OCI-LY3 (cell line): ENCODE measurements around the gene NUP93.

Experiments used
- H2AFZ ChIP-seq: fragments of 200-600, 300-600 bp; shearing (Covaris generic); 2 replicates; pipeline ENCODE4 v1.6.0; 2014; ENCODE audit warnings: antibody characterized with exemption, low read depth, low read length
- H3K27ac ChIP-seq: fragments of 200-600, 300-600 bp; sonication (generic); 2 replicates; pipeline ENCODE4 v1.5.1; 2014; ENCODE audit warnings: mild to moderate bottlenecking, low read length, moderate library complexity, mixed read lengths
- H3K27me3 ChIP-seq: fragments of 200-600, 300-600 bp; sonication (generic); 2 replicates; pipeline ENCODE4 v1.6.1; 2014; ENCODE audit warnings: low read depth, low read length, mixed read lengths
- H3K36me3 ChIP-seq: fragments of 200-600, 300-600 bp; sonication (generic); replicated peaks from 2 replicates; pipeline ENCODE3; 2014; ENCODE audit warnings: low read depth, low read length, mixed read lengths
- H3K4me1 ChIP-seq: fragments of 300-600, 200-600 bp; sonication (generic); 2 replicates; pipeline ENCODE4 v1.6.1; 2014; ENCODE audit warnings: low read length, mixed read lengths
- H3K4me2 ChIP-seq: fragments of 200-600, 300-600 bp; sonication (generic); 2 replicates; pipeline ENCODE4 v1.6.1; 2014; ENCODE audit warnings: low read length, mixed read lengths
- H3K4me3 ChIP-seq: fragments of 300-600, 200-600 bp; sonication (generic); 2 replicates; pipeline ENCODE4 v1.5.1; 2014; ENCODE audit warnings: antibody characterized with exemption, mild to moderate bottlenecking, low read length, moderate library complexity
- H3K79me2 ChIP-seq: fragments of 300-600, 200-600 bp; shearing (Covaris generic); 2 replicates; pipeline ENCODE4 v1.6.1; 2014; ENCODE audit warnings: mild to moderate bottlenecking, low read length, mixed read lengths
- H3K9ac ChIP-seq: fragments of 300-600, 200-600 bp; shearing (Covaris generic); 2 replicates; pipeline ENCODE4 v1.6.0; 2014; ENCODE audit warnings: mild to moderate bottlenecking, low read length, moderate library complexity
- H3K9me3 ChIP-seq: fragments of 200-600, 300-600 bp; shearing (Covaris generic); 2 replicates; pipeline ENCODE4 v1.6.1; 2014; ENCODE audit warnings: low read length, mixed read lengths; ENCODE audit not compliant: insufficient read depth
- H4K20me1 ChIP-seq: fragments of 200-600, 300-600 bp; sonication (generic); 2 replicates; pipeline ENCODE4 v1.6.1; 2016; ENCODE audit warnings: low read length, mixed read lengths; ENCODE audit not compliant: insufficient read depth
- EZH2phosphoT487 ChIP-seq: fragments of 200-600 bp; shearing (Covaris generic); IDR thresholded peaks from 2 replicates; pipeline ENCODE4 v1.6.1; 2018; ENCODE audit warnings: antibody characterized with exemption, mixed run types, low read depth
- TF ChIP-seq, protein P1 (sequence below): fragments of 200-600, 300-600 bp; sonication (generic); IDR thresholded peaks from 2 replicates; pipeline ENCODE4 v1.5.1; 2014; ENCODE audit warnings: antibody characterized with exemption, low read length, low read depth

Gene NUP93

DNA sequence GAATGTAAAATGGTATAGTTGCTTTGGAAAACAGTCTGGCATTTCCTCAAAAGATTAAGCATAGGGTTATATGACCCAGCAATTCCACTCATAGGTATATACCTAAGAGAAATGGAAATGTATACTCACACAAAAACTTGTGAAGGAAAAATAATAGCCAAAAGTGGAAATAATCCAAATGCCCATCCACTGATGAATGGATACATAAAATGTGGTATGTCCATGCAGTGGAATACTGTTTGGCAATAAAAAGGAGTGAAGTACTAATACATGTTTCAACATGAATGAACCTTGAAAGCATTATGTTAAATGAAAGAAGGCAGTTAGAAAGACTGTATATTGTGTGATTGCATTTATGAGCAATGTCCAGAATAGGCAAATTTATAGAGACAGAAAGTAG, 25.1 kb downstream of the NUP93 start:
- Histone ChIP-seq H3K27me3 (no peaks in the 10 kb centered on the region), H3K4me3 (no peak overlapping the region), H4K20me1 (peaks cover 3% of the 10 kb centered on the region; the same call in 1 of the 2 replicates), H3K36me3 (peaks cover 64% of the 10 kb centered on the region), H3K9ac (no peak overlapping the region), H2AFZ (no peak overlapping the region), H3K4me1 (no peaks in the 10 kb centered on the region), H3K27ac (no peak overlapping the region), H3K79me2 (peaks cover 50% of the 10 kb centered on the region), H3K9me3 (peaks cover 10% of the 10 kb centered on the region; the same call in 1 of the 2 replicates), H3K4me2 (no peak overlapping the region)
- TF ChIP-seq, protein P1, sequence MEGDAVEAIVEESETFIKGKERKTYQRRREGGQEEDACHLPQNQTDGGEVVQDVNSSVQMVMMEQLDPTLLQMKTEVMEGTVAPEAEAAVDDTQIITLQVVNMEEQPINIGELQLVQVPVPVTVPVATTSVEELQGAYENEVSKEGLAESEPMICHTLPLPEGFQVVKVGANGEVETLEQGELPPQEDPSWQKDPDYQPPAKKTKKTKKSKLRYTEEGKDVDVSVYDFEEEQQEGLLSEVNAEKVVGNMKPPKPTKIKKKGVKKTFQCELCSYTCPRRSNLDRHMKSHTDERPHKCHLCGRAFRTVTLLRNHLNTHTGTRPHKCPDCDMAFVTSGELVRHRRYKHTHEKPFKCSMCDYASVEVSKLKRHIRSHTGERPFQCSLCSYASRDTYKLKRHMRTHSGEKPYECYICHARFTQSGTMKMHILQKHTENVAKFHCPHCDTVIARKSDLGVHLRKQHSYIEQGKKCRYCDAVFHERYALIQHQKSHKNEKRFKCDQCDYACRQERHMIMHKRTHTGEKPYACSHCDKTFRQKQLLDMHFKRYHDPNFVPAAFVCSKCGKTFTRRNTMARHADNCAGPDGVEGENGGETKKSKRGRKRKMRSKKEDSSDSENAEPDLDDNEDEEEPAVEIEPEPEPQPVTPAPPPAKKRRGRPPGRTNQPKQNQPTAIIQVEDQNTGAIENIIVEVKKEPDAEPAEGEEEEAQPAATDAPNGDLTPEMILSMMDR, result no peak
- no peak for TF ChIP-seq EZH2phosphoT487

DNA sequence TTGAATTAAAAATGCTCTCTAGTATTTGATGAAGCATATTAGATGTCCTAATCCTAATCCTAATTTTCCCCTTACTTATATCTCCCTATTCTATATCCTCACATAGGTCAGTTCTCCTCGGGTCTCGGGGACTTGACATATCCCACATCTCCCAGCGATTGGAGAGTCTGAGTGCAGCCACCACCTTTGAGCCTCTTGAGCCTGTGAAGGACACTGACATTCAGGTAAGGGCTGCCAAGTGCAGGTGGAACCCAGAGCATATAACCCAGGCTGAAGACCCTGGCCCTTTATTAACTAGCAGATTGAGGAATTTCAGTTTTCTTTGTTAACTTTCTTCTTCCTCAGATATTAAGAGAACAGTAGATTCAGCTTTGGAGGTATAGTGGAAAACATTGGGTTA, 28.5 kb downstream of the NUP93 start:
- peaks cover 53% of the 10 kb centered on the region for H3K36me3 ChIP-seq
- H3K9me3 ChIP-seq, result peaks cover 8% of the 10 kb centered on the region; the same call in 1 of the 2 replicates
- H3K79me2 ChIP-seq, result peaks cover 25% of the 10 kb centered on the region

DNA sequence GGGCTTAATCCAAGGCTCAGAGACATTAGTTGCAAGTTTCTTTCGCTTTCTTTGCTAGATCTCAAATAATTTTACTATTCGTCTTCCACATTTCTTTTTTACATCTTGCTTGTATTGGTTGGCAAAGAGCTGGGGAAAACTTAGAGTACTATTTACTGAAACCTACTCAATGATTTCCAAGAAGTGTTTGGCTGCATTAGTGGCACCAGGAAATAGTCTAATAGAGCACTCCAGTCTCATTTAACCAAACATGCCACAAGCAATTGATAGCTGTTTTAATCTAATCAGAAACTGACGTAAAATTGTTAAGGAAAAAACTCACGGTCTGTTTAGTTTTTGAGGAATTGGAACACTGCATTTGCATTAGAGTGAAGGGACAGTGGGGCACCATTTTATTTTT, 29.0 kb downstream of the NUP93 start:
- Histone ChIP-seq H3K9ac (no peak overlapping the region), H3K4me3 (no peak overlapping the region), H3K79me2 (peaks cover 25% of the 10 kb centered on the region), H3K4me1 (no peaks in the 10 kb centered on the region), H3K36me3 (peaks cover 50% of the 10 kb centered on the region), H3K27me3 (no peaks in the 10 kb centered on the region), H3K4me2 (no peak overlapping the region), H3K9me3 (0 out of 2 replicates have a peak, but pooled peaks cover 3% of the 10 kb centered on the region), H2AFZ (no peak overlapping the region), H4K20me1 (peaks cover 3% of the 10 kb centered on the region; the same call in 1 of the 2 replicates), H3K27ac (no peak overlapping the region)
- TF ChIP-seq, protein P1, result no peak
- no peak for TF ChIP-seq EZH2phosphoT487

More for the DNA sequence above, 28.5 kb downstream of the NUP93 start:
- no peak overlapping the region for H3K9ac ChIP-seq
- H3K27ac ChIP-seq, result no peak overlapping the region
- no peaks in the 10 kb centered on the region for H3K27me3 ChIP-seq
- H3K4me3 ChIP-seq, result no peak overlapping the region
- H3K4me1 ChIP-seq, result no peaks in the 10 kb centered on the region
- TF ChIP-seq EZH2phosphoT487, result no peak
- TF ChIP-seq, protein P1, result no peak
- H3K4me2 ChIP-seq, result no peak overlapping the region
- no peak overlapping the region for H2AFZ ChIP-seq
- peaks cover 3% of the 10 kb centered on the region; the same call in 1 of the 2 replicates for H4K20me1 ChIP-seq

DNA sequence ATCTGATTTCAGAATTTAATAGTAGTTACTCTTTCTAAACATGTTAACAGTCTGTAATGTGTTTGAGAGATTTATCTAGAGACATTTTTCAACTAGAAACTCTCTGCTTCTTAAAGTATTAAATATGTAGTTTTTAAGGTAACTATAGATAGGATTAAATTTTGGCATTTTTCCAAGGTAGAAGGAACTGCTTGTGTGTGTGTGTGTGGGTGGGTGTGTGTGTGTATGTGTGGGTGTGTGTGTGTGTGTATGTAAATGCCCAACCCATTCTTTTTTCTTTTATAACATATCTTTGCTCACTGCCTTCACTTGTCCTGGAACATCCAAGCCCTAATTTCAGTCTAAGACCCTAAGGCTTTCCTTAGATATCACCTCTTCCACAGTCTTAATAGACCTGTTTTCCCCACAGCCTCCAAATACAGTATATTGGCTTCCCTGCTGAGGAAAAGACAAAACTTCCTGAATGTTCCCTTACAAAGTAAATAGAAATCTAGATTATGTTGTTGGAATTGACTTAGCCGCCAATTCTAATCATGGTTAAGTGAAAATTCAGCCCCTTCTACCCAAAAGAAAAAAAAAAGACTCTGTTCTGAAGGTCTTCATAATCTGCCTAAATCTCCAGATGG, 33.5 kb downstream of the NUP93 start:
- Histone ChIP-seq H3K4me3 (no peak overlapping the region), H2AFZ (no peak overlapping the region), H4K20me1 (peaks cover under 1% of the 10 kb centered on the region; the same call in 1 of the 2 replicates), H3K4me2 (no peak overlapping the region), H3K9ac (no peak overlapping the region), H3K36me3 (peaks cover 41% of the 10 kb centered on the region), H3K27ac (no peak overlapping the region), H3K79me2 (no peaks in the 10 kb centered on the region), H3K9me3 (no peaks in the 10 kb centered on the region), H3K27me3 (no peaks in the 10 kb centered on the region), H3K4me1 (no peaks in the 10 kb centered on the region)
- TF ChIP-seq, protein P1, result no peak
- TF ChIP-seq EZH2phosphoT487, result no peak
